Measurements from ENCODE around the gene MCTP1. TPM values are rescaled to one million over a fixed set of nuclear protein-coding genes. Genes with fewer than 3 reads are reported as not detected.

Gene MCTP1
- total RNA-seq, 4 donors from 2014 or later = 44.7 to 88.7 (median 74.3) TPM

DNA sequence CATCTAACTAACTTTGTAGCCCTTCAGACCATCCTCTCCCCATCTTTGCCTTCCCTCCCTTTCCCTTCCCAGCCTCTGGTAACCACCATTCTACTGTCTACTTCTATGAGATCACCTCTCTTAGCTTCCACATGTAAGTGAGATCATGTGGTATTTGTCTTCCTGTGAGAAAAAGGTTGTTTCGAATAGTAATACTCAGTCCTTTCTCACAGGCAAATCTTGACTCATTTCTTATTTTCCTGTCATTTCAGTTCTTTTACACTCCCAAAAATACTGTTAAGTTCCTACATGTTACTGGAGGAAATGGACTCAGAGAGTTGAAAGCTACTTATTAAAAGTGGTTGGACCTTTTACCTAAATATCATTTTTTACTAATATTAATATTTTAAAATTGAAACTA is 584.3 kb downstream of the MCTP1 start:
- TF ChIP-seq, protein P1, sequence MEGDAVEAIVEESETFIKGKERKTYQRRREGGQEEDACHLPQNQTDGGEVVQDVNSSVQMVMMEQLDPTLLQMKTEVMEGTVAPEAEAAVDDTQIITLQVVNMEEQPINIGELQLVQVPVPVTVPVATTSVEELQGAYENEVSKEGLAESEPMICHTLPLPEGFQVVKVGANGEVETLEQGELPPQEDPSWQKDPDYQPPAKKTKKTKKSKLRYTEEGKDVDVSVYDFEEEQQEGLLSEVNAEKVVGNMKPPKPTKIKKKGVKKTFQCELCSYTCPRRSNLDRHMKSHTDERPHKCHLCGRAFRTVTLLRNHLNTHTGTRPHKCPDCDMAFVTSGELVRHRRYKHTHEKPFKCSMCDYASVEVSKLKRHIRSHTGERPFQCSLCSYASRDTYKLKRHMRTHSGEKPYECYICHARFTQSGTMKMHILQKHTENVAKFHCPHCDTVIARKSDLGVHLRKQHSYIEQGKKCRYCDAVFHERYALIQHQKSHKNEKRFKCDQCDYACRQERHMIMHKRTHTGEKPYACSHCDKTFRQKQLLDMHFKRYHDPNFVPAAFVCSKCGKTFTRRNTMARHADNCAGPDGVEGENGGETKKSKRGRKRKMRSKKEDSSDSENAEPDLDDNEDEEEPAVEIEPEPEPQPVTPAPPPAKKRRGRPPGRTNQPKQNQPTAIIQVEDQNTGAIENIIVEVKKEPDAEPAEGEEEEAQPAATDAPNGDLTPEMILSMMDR (IDR thresholded peaks at IDR 0.05; ENCODE audit: low read depth) = no peak

DNA sequence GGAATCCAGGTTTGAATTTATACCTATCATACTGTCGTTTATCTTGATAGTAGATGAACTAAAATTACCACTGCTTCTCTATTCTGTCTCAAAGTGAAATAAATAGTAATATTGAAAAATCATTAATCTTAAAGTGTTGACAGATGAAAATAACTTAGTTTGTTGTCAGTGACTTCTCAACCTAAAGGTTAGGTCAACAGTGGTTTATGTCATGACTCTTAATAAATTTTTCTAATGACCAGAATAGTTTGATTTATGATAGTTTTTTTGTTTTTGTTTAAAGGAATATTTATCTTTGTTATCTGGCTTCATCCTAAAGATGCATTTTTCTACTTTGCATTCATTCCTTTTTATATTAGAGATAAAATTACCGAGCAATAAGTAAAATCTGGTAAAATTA is 585.3 kb downstream of the MCTP1 start:
- TF ChIP-seq, protein P1 (IDR thresholded peaks at IDR 0.05; ENCODE audit: low read depth) = no peak

DNA sequence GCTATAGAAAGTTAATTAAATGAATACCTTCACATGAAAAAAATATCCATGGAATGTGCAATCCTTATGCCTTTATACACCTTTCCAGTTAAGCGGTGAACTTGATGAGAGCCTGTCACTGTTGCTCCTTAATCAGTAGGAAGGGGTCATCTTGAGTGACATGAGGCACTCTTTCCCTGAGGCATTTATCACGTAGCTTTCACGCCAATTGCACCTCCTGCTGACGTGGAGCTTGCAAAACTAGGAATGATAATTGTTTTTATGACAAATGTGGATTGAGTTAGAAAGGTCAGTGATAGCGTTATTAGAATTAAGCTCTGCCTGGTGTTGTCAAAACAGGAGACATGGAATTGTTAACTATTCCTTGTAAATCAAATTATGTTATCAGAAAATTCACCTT is 586.7 kb downstream of the MCTP1 start:
- TF ChIP-seq, protein P1 (IDR thresholded peaks at IDR 0.05; ENCODE audit: low read depth) = no peak

DNA sequence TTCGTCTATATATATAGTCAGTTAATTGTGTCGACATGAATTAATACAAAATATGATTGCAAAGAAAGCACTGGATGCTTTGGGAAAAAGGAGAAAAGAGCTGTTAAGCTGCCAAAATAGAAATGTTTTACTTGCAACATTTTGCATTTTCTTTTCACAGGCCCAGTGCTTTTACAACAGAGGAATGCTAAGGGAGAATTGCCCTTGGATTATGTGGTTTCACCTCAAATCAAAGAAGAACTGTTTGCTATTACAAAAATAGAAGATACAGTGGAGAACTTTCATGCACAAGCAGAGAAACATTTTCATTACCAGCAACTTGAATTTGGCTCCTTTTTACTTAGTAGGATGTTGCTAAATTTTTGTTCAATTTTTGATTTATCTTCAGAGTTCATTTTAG is 590.2 kb downstream of the MCTP1 start:
- TF ChIP-seq, protein P1 (IDR thresholded peaks at IDR 0.05; ENCODE audit: low read depth) = no peak

DNA sequence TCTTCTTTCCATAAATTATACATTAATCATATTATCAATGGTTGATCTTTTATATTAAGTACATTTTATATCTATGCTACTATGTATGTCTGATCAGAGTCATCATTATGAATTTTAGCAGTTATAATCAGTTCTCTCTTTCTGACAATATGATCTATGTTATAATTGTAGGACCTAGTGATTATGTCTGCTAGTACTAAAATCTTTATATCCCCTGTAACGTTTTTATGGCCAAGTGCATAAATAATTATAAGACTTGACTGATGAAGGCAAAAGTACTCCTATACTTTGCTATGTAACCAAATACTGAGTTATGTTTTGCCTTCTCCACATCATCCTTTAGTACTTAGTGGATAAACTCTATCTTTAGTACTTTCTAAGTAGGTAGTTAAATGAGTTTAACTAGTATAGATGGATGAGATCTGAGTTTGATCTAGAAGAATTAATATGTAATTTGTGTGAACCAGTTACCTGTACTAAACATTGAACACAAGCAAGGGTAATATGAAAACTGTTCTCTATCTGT is 591.0 kb downstream of the MCTP1 start:
- TF ChIP-seq, protein P1 (IDR thresholded peaks at IDR 0.05; ENCODE audit: low read depth) = no peak

DNA sequence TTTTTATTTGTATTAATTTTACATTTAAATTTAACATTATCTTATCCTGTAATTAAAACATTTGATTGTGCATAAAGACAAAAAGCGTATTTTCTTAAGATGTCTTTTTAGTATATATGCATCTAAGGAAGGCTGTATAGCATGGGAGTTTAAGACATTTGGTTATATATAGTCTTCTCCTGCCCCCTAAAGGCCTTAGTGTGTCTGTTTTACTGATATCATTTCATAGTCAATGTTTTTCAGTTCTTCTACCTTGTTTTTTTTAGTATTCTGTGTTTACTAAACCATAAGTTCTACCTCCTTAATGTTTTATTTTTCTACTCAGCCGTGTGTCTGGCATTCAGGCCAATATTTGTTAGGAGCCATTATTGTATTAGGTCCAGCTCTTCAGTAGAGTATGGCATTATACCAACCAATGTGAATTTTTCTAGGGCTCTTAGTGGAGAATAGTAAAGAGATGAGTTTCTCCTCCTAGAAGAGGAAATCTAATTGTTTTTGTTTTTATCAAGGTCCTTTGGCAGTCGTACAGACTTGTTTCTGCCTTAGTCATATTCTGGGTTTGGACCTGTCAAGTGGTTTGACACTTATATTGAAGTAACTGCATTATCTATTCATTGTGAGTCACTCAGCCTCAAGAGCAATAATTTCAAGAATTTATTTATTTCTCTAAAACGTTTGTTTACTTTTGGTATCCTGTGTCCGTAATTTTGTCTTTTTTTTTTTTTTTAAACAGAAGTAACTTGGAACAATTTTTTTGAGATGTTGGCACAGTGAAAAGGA is 591.7 kb downstream of the MCTP1 start:
- TF ChIP-seq, protein P1 (IDR thresholded peaks at IDR 0.05; ENCODE audit: low read depth) = no peak

DNA sequence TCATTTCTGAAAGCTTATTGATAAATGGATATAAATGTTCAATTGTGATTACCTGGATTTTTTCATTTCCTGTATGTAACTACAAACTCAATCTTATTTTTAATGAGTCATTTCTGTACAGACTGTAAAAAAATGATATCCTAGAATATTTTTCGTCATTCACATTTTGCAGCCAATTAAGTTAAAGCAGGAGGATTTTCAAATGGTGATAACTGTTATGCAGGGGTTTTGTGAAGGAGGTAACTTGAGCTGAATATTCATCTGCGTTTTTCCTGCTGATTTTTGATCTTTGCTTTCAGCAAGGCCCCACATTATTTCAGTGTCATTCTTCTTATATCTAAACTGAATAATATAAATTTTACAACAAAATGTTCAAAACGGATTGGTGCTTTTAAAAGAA is 592.3 kb downstream of the MCTP1 start:
- TF ChIP-seq, protein P1 (IDR thresholded peaks at IDR 0.05; ENCODE audit: low read depth) = no peak
